VCaP (cell line): Measurements from ENCODE around the gene PUM2.

Source experiments
- H3K27ac ChIP-seq: fragments of 450-650 bp; 2 replicates; pipeline ENCODE4 v1.5.1; 2017
- CTCF ChIP-seq: fragments of 450-650 bp; conservative IDR thresholded peaks from 2 replicates; pipeline ENCODE4 v1.5.1; 2017; ENCODE audit warnings: mild to moderate bottlenecking, moderate library complexity

PUM2 gene

GRCh38 chr2:20211420-20211819 is 139.2 kb downstream of the PUM2 start:
- peak overlapping the region; percentile 76 for H3K27ac ChIP-seq
- no peak for TF ChIP-seq CTCF

- no peak for TF ChIP-seq CTCF
- peak overlapping the region; percentile 92 for H3K27ac ChIP-seq
Measured at GRCh38 chr2:20210462-20210861, 140.2 kb downstream of the PUM2 start.

- H3K27ac ChIP-seq: peak overlapping the region; percentile 92
- TF ChIP-seq CTCF: no peak
Measured at GRCh38 chr2:20209373-20210109, 141.1 kb downstream of the PUM2 start.

- TF ChIP-seq CTCF: no peak
- H3K27ac ChIP-seq: peak overlapping the region; percentile 92
Measured at GRCh38 chr2:20208476-20208859, 142.2 kb downstream of the PUM2 start.

- peak overlapping the region; percentile 92 for H3K27ac ChIP-seq
- no peak for TF ChIP-seq CTCF
Measured at GRCh38 chr2:20207051-20207450, 143.6 kb downstream of the PUM2 start.

- H3K27ac ChIP-seq: peak overlapping the region; percentile 92
- peak; percentile 46 for TF ChIP-seq CTCF
Measured at GRCh38 chr2:20205915-20206524, 144.6 kb downstream of the PUM2 start.

- TF ChIP-seq CTCF: no peak
Measured at GRCh38 chr2:20205069-20205468, 145.6 kb downstream of the PUM2 start.

More at GRCh38 chr2:20205069-20205468, 145.6 kb downstream of the PUM2 start:
- peak overlapping the region; percentile 92 for H3K27ac ChIP-seq
